Right lobe of liver (tissue), 4 donors: Measurements from ENCODE around the gene KIF15.

Experiments used
- POLR2A ChIP-seq: fragments of 450-650 bp; IDR thresholded peaks from one replicate; pipeline ENCODE4 v1.6.1; 2017; ENCODE audit warnings: antibody characterized with exemption, mild to moderate bottlenecking
- TF ChIP-seq, protein P1 (sequence below), 4 donors: fragments of 200-600 bp in 3 of 4; fragments of 450-650 bp in 1 of 4; IDR thresholded peaks; one replicate each; pipeline versions ENCODE4 v1.5.1 to v1.8.0; 2016 to 2022; ENCODE audit warnings: antibody characterized with exemption in 4 of 4, mild to moderate bottlenecking in 2 of 4
- donor health status: DM: no; HTN: no; CAD: no.
- donor health status: DM: no; HTN: no; CAD: no.
- donor health status: DM: no; HTN: yes; CAD: no.

DNA sequence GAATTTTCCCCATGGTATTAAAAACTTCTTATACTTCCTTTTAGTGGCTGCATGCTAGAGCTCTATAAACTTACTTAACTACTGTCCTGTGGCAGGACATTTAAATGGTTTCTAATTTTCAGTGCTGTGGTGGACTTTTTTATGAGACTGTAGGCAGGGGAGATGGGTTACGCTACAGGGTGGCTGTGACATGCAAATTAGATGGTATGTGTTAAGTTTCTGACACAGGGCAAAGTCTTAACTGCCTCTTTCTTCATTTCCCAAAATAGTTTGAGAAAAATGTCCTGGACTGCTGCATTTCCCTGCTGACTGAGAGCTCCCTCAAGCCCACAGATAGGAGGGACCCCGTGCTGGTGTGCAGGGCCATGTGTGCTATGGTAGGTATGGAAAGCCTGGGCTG, 134.8 kb downstream of the KIF15 start:
- TF ChIP-seq, protein P1, sequence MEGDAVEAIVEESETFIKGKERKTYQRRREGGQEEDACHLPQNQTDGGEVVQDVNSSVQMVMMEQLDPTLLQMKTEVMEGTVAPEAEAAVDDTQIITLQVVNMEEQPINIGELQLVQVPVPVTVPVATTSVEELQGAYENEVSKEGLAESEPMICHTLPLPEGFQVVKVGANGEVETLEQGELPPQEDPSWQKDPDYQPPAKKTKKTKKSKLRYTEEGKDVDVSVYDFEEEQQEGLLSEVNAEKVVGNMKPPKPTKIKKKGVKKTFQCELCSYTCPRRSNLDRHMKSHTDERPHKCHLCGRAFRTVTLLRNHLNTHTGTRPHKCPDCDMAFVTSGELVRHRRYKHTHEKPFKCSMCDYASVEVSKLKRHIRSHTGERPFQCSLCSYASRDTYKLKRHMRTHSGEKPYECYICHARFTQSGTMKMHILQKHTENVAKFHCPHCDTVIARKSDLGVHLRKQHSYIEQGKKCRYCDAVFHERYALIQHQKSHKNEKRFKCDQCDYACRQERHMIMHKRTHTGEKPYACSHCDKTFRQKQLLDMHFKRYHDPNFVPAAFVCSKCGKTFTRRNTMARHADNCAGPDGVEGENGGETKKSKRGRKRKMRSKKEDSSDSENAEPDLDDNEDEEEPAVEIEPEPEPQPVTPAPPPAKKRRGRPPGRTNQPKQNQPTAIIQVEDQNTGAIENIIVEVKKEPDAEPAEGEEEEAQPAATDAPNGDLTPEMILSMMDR (IDR thresholded peaks at IDR 0.05), result no peak
- TF ChIP-seq POLR2A, result no peak
